AG09309 (cell line): Measurements from ENCODE around the gene HBEGF.

Experiments
- DNase-seq: peaks from one replicate; pipeline ENCODE4 v3.0.0-alpha.2; 2010; ENCODE audit warnings: low read depth
- H3K4me3 ChIP-seq: 2 replicates; pipeline ENCODE4 v1.5.1; 2011; ENCODE audit warnings: mild to moderate bottlenecking, low read depth, low read length, moderate library complexity; ENCODE audit not compliant: control insufficient read depth
- TF ChIP-seq, protein P1 (sequence below): IDR thresholded peaks from 2 replicates; pipeline ENCODE4 v1.5.1; 2011; ENCODE audit warnings: mild to moderate bottlenecking, low read depth, low read length, inconsistent platforms; ENCODE audit not compliant: insufficient read depth, control insufficient read depth; ENCODE audit errors: missing control alignments

Gene HBEGF

GRCh38 chr5:140322751-140323731, 23.4 kb downstream of the HBEGF start:
- peak; percentile 69 for DNase-seq
- H3K4me3 ChIP-seq: no peak overlapping the region
- TF ChIP-seq, protein P1, sequence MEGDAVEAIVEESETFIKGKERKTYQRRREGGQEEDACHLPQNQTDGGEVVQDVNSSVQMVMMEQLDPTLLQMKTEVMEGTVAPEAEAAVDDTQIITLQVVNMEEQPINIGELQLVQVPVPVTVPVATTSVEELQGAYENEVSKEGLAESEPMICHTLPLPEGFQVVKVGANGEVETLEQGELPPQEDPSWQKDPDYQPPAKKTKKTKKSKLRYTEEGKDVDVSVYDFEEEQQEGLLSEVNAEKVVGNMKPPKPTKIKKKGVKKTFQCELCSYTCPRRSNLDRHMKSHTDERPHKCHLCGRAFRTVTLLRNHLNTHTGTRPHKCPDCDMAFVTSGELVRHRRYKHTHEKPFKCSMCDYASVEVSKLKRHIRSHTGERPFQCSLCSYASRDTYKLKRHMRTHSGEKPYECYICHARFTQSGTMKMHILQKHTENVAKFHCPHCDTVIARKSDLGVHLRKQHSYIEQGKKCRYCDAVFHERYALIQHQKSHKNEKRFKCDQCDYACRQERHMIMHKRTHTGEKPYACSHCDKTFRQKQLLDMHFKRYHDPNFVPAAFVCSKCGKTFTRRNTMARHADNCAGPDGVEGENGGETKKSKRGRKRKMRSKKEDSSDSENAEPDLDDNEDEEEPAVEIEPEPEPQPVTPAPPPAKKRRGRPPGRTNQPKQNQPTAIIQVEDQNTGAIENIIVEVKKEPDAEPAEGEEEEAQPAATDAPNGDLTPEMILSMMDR: no peak

DNA sequence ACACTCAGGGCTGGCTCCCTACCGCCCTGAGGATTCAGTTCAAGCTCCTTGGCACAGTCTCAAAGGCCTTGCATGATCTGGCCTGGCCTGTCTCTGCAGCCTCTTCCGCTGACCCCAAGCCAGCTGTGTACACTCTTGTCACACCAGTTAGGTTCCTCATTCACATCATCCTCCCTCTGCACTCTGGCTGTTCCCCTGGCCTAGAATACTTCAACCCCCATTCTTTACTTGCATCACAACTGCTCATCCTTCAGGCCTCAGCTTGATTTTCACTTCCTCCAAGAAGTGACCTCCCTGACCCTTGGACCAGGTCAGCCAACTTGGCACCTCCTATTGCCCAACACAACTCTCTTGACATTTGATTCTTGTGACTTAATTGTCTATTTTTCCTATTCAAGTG, 24.6 kb downstream of the HBEGF start:
- TF ChIP-seq, protein P1: no peak
- no peak overlapping the region for H3K4me3 ChIP-seq
- no peak for DNase-seq

- no peak for DNase-seq
- TF ChIP-seq, protein P1: no peak
- H3K4me3 ChIP-seq: no peak overlapping the region
Observed at GRCh38 chr5:140319833-140320232, 26.6 kb downstream of the HBEGF start.

- H3K4me3 ChIP-seq: no peak overlapping the region
- DNase-seq: no peak
- TF ChIP-seq, protein P1: no peak
Observed at GRCh38 chr5:140318792-140319191, 27.6 kb downstream of the HBEGF start.

GRCh38 chr5:140317859-140318258, 28.5 kb downstream of the HBEGF start:
- H3K4me3 ChIP-seq: no peak overlapping the region
- DNase-seq: no peak
- TF ChIP-seq, protein P1: no peak

- TF ChIP-seq, protein P1: no peak
Observed at GRCh38 chr5:140312791-140313189, 33.6 kb downstream of the HBEGF start.

More at GRCh38 chr5:140312791-140313189, 33.6 kb downstream of the HBEGF start:
- H3K4me3 ChIP-seq: no peak overlapping the region
- DNase-seq: no peak
